Frontal cortex (tissue), 4 donors: ENCODE measurements around the gene TMOD1. TPM values are rescaled to one million over a fixed set of nuclear protein-coding genes. Genes with fewer than 3 reads are reported as not detected.

Source experiments
- DNase-seq, 2 donors: peaks; one replicate each; pipeline ENCODE4 v3.0.0; 2012; ENCODE audit warnings: low spot score in 2 of 2
- FAIRE-seq: peaks from 2 replicates; lab custom pipeline; 2012; peaks lifted over from hg19 to GRCh38; lab: Jason Lieb, UNC
- total RNA-seq: library from RNA; depleted of rRNA; stranded (reverse); fragments of >200 nt; gene quantifications from one replicate; pipeline ENCODE4 v1.2.3, GENCODE V29; 2014
- donor health status: control.
- donor health status: control.
- donor health status: control.

Gene TMOD1
- total RNA-seq, 1 donor from 2014 or later = 20.0 TPM

- no peak for DNase-seq
- FAIRE-seq = no peak
These were observed 34.3 kb downstream of the TMOD1 start for GRCh38 chr9:97535771-97536170.

GRCh38 chr9:97536480-97536879, 35.0 kb downstream of the TMOD1 start:
- FAIRE-seq (no peak), DNase-seq (no peak)

DNA sequence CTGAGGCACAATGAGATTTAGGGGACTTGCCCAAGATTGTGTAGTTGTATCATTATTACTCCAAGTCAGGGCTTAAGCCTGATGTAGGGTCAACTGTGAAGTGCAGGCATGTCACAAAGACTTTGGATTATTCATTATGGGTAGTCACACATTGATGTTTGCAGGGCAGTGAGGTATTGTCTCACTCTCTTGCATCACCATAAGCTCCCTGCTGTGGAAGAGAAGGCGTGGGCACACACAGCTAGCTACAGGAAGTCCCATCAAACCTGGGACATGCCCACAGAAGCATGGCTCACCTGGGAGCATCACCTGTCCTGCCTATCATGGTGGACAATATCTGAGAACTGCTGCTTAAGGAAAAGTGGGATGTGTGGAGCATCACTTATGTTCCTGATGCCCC, 42.1 kb downstream of the TMOD1 start:
- DNase-seq (no peak), FAIRE-seq (no peak)

DNA sequence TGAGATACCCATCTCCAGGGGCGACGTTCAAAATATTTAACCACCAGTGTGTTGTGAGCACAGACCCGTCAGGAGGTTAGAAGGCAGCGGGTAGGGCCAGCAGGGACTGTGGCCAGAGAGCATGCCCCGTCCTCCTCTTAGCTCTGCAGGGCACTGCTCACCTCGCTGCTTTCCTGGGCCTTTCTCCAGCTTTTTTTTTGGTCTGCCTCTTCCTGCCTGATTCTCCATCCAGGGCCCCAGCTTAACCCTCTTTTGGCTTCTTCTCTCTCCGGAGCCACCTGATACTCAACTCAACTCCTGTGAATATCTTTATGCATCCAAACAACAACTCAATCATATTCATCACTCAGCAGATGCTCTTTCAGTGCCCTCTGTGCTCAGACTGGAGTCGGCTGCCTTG, 44.0 kb downstream of the TMOD1 start:
- FAIRE-seq = no peak
- DNase-seq = no peak

- DNase-seq (no peak), FAIRE-seq (no peak)
These were observed 45.8 kb downstream of the TMOD1 start for GRCh38 chr9:97547098-97547829.

GRCh38 chr9:97548379-97548778, 46.9 kb downstream of the TMOD1 start:
- no peak for DNase-seq
- no peak for FAIRE-seq

DNA sequence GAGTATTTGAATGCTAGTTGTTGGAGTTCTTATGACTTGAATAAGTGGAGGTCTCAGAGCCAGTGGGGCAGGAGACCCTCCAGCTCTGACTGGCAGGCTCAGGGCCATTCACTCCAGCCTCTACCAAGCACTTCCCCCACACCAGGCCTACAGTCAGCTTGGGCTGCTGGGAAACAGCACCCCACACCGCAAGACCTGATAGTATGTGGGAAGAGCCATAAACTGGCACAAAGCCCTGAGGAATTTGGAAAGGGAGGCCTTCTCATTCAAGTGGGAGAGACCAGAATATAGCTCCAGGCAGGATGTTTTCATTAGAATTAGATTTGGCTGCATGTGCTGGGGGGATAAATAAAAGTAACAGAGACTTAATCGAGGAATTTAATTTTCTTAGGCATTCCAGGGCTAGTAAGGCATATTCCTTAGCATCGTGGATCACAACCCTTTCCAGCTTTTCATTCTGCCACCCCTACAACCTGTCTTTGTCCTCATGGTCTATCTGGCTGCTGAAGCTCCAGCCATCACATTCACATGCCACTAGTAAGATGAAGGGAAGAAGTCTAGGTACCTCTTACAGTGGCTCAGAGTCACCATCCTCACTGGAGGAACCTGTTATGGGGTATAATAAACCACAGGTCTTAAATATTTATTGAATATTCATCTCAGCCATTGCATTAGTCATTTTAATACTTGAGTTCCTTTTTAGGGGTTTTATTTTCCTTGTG, 47.5 kb downstream of the TMOD1 start:
- no peak for DNase-seq
- no peak for FAIRE-seq

DNA sequence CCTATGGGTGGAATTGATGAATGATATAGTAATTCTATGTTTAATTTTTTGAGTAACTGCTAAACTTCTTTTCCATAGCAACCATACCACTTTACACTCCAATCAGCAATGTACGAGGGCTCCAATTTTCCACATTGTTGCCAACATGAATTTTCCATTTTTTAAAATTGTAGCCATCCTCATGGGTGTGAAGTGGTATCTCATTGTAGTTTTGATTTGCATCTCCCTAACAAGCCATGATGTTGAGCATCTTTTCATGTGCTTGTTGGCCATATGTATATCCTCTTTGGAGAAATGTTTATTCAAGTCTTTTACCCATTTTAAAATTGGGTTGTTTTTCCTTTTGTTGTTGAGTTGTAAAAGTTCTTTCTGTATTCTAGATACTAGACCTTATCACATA, 48.9 kb downstream of the TMOD1 start:
- DNase-seq = no peak
- FAIRE-seq = no peak

DNA sequence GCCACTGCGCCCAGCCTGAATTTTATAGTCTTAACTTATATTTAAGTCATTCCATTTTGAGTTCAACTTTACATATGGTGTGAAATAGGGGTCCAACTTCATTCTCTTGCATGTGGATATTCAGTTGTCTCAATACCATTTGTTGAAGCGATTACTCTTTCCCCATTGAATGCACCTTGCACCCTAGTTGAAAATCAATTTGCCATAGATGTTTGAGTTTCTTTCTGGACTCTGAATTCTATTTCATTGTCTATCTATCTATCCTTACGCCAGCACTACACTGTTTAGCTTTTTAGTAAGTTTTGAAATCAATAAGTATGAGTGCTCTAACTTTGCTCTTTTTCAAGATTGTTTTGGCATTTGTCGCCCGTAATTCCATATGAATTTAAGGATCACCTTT, 49.8 kb downstream of the TMOD1 start:
- DNase-seq (no peak), FAIRE-seq (no peak)

GRCh38 chr9:97553141-97553540, 51.7 kb downstream of the TMOD1 start:
- DNase-seq (no peak), FAIRE-seq (no peak)

DNA sequence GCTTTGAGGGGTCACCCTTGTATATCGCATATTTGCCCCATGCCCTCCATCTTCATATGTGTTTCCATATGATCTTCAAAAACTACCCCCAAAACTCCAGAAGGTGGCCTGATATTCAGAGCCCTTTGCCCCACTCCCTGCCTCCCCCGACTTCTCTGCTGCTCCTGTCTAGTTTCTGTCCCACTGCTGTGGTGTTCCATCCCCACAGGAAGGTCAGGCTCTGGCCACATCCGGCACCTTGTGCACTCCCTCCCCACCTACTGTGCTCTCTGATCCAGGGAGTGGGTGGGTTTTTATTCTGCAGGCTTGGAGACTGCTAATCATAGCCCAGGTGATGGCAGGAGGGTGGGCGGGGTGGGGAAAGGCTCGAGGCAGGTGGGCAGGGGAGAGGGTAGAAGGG, 52.4 kb downstream of the TMOD1 start:
- DNase-seq (no peak), FAIRE-seq (no peak)

DNA sequence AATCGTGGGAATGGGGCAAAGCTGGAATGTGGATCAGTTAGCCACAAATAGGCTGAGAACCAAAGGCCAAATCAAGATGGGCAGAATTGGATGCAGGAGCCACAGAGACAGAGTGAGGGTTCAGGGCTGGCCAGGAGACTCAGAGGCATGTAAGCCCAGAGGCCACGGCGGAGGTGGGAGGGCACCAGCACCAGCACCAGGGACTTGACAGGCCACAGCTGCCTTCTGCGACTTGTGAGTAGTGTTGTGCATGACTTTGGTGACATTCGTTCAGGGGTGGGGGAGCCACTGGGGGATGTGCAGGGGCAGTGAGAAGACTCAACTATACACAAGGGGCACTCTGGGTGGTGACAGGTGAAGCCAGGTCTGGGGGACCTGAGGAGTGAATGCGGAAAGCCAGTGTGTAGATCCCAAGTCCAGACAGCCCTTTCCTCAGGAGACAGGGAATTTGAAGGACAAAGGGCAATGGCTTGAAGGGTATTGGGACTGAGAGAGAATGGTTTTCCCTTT, 53.2 kb downstream of the TMOD1 start:
- FAIRE-seq = no peak
- no peak for DNase-seq

DNA sequence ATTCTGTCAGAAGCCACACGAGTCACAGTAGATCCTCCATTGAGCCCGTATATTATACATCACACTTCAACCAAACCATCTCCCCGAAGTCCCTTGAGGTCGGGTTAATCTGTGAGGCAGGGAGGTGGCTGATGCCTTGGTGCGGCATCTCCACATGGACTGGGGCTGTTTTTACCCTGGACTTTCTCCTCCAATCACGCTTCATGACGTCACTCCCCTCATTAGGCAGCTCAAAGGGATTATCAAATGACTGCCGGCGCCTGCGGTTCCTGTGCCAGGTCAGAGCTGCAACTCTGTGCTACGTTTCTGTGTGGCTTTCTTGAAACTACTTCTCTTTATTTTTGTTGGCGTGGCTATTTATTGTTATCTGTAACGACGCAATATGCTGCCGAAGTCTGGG, 53.7 kb downstream of the TMOD1 start:
- no peak for DNase-seq

GRCh38 chr9:97556036-97556720, 54.7 kb downstream of the TMOD1 start:
- DNase-seq (no peak), FAIRE-seq (no peak)

More for the DNA sequence above, 53.7 kb downstream of the TMOD1 start:
- FAIRE-seq = no peak

DNA sequence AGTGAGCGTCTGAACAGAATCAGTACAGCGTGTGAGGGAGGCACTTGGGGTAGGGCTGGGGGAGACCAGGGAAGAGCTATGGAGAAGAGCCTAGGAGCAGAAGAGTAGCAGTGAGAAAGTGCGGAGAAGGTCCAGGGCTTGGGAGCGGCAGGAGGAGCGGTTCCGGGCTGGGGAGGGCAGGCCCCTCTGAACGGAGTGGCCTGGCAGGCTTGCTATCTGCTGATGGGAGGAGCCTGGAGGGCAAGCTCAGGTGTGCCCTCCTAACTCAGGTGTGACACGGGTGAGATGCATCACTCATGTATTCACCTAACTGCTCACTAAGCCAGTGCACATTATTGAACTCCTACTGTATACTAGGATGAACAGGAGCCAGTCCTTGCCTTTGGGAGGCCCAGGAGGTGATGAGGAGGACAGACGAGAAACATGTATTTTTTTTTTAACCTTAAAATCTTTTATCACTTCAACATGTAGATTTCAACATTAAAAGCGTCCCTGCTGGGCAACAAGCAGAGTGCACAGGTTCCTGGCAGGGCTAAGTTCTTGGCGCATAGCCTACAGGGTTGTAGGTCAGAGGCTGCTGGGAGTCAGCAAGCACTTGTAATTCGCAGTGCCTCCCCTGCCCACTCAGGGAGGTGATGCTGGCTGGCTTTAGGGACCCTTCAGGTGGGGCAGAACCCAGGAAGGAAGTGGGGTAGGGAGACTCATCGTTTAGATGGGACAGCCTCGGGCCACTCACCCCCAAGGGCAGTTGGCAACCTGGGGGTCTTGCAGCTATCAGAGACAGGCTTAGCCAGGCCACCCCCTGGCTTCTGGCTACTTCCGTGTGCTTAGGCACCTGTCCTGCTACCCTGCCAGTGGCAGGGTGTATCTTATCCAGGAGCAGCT, 55.5 kb downstream of the TMOD1 start:
- FAIRE-seq (no peak), DNase-seq (no peak)

DNA sequence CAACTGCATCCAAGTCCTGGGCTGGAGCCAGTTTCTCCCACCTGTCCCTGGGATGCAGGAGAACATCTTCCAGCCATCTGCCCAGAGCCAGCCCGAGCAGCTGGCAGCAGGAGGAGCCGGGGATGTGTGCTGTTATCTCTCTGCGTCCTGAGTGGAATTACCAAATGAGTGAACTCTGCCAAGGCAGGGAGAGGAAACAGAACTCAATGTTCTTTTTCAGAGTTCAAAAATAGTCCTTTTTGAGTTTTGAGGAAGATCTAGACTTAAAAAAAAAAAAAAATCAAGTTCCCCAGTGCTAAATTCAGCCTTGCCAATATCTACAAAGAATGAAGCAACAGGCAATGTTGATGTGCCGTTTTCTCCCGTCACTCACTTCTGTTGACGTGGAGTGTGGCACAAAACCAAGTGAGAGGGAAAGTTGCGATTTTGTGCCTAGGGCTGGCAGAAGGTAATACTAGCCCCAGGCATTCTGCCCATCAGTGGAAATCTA, 56.2 kb downstream of the TMOD1 start:
- DNase-seq (peak in 1 of 2 donors; percentile 64), FAIRE-seq (no peak)

GRCh38 chr9:97558701-97559101, 57.2 kb downstream of the TMOD1 start:
- DNase-seq (no peak), FAIRE-seq (no peak)

GRCh38 chr9:97559111-97559514, 57.6 kb downstream of the TMOD1 start:
- DNase-seq (no peak), FAIRE-seq (no peak)

- no peak for DNase-seq
- FAIRE-seq = no peak
These were observed 58.7 kb downstream of the TMOD1 start for GRCh38 chr9:97560154-97560553.

GRCh38 chr9:97560851-97561250, 59.4 kb downstream of the TMOD1 start:
- FAIRE-seq (no peak), DNase-seq (no peak)
